Measurements from ENCODE around the gene COMMD1.

DNA sequence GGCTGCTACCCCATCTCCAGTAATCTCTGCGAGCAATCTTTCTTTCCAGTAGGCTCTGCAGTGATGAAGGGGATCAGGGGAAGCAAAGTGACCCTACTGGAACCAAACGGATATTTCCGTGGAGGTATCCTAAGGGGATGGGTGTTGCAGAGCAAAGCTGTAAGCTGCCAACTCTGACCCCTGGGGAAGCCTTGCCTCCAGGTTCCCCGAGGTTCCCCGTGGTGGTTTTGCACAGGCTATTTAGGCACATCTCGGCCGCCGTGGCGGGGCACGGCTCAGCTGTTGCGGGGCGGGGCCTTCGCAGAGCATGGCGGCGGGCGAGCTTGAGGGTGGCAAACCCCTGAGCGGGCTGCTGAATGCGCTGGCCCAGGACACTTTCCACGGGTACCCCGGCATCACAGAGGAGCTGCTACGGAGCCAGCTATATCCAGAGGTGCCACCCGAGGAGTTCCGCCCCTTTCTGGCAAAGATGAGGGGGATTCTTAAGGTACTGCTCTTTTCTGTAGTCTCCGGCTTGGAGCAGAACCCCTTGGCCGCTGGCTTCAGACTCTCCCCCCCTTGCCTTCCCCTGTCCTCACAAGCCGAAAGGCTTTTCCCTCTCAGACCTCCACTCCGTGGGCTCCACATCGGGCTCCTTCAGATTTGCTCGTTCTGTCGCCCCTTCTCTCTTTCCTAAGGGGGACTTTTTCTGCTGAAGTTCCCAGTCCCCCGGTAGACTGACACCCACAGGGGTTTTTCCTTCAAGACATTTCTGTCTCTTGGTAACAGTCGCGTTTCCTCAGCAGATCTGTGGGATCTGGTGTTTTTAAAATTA lies at the start of gene COMMD1:
- TF ChIP-seq, protein P1, sequence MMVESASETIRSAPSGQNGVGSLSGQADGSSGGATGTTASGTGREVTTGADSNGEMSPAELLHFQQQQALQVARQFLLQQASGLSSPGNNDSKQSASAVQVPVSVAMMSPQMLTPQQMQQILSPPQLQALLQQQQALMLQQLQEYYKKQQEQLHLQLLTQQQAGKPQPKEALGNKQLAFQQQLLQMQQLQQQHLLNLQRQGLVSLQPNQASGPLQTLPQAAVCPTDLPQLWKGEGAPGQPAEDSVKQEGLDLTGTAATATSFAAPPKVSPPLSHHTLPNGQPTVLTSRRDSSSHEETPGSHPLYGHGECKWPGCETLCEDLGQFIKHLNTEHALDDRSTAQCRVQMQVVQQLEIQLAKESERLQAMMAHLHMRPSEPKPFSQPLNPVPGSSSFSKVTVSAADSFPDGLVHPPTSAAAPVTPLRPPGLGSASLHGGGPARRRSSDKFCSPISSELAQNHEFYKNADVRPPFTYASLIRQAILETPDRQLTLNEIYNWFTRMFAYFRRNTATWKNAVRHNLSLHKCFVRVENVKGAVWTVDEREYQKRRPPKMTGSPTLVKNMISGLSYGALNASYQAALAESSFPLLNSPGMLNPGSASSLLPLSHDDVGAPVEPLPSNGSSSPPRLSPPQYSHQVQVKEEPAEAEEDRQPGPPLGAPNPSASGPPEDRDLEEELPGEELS (CRISPR knock-in tag; IDR thresholded peaks at IDR 0.05), result peak; percentile 39; the same call in 1 of the 2 replicates
- TF ChIP-seq, protein P2, sequence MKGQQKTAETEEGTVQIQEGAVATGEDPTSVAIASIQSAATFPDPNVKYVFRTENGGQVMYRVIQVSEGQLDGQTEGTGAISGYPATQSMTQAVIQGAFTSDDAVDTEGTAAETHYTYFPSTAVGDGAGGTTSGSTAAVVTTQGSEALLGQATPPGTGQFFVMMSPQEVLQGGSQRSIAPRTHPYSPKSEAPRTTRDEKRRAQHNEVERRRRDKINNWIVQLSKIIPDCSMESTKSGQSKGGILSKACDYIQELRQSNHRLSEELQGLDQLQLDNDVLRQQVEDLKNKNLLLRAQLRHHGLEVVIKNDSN (CRISPR knock-in tag; IDR thresholded peaks at IDR 0.05), result peak; percentile 68; the same call in 1 of the 2 replicates
- TF ChIP-seq CTCF (IDR thresholded peaks at IDR 0.05), result no peak
- TF ChIP-seq ZNF232 (CRISPR knock-in tag; IDR thresholded peaks at IDR 0.05), result 0 out of 2 replicates have a peak, but pooled peaks have one; percentile 48
- 0 out of 2 replicates have a peak, but pooled peaks have one; percentile 24 for TF ChIP-seq SMAD3 (CRISPR knock-in tag; IDR thresholded peaks at IDR 0.05; ENCODE audit: borderline replicate concordance)
- TF ChIP-seq CREM (CRISPR knock-in tag; IDR thresholded peaks at IDR 0.05), result no peak
- no peak for TF ChIP-seq JUN (CRISPR knock-in tag; IDR thresholded peaks at IDR 0.05)
- TF ChIP-seq, protein P3, sequence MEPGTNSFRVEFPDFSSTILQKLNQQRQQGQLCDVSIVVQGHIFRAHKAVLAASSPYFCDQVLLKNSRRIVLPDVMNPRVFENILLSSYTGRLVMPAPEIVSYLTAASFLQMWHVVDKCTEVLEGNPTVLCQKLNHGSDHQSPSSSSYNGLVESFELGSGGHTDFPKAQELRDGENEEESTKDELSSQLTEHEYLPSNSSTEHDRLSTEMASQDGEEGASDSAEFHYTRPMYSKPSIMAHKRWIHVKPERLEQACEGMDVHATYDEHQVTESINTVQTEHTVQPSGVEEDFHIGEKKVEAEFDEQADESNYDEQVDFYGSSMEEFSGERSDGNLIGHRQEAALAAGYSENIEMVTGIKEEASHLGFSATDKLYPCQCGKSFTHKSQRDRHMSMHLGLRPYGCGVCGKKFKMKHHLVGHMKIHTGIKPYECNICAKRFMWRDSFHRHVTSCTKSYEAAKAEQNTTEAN (CRISPR knock-in tag; IDR thresholded peaks at IDR 0.05), result no peak

Measured in WTC11 (cell line).